PC-3 (cell line): ENCODE data around the gene CENPVL3. TPM values are rescaled to one million over a fixed set of nuclear protein-coding genes. Genes with fewer than 3 reads are reported as not detected.
"Not testable (repeated sequence)": the region's sequence is repeated elsewhere in the genome, so short reads cannot be mapped to it uniquely, and the experiment has no call there.

Experiments used
- ATAC-seq: fragments of 200-7000 bp; cut with Tn5 transposase; 2 replicates; pipeline ENCODE4 v1.9.1; 2020; ENCODE audit warnings: mild to moderate bottlenecking, moderate library complexity
- Bru-seq: library from RNA; stranded (reverse); fragments of 400-500 nt; gene quantifications from one replicate; lab custom pipeline; 2021; lab: Mats Ljungman, UMichigan
- BruChase-seq, 2 experiments: library from RNA; stranded (reverse); fragments of 400-500 nt; gene quantifications; one replicate each; lab custom pipeline; 2021; lab: Mats Ljungman, UMichigan
- BruUV-seq: library from RNA; stranded (reverse); fragments of 400-500 nt; replicated peaks from 2 replicates; lab custom pipeline; 2021; lab: Mats Ljungman, UMichigan
- CTCF ChIA-PET: fragments of 300-600 bp; sonication (Branson Sonifier 250); formaldehyde crosslinking; loops from one replicate; lab custom pipeline; 2022; ENCODE audit warnings: antibody characterized with exemption; lab: Charles Lee
- POLR2A ChIA-PET: fragments of 300-600 bp; sonication (Branson Sonifier 250); formaldehyde crosslinking; loops from one replicate; lab custom pipeline; 2022; ENCODE audit warnings: antibody characterized with exemption; ENCODE audit not compliant: unreplicated experiment; lab: Charles Lee
- DNase-seq: peaks from one replicate; pipeline ENCODE4 v3.0.0-alpha.2; 2015
- H2AFZ ChIP-seq: fragments of 300-600 bp; sonication (generic); 2 replicates; pipeline ENCODE4 v1.6.0; 2016; ENCODE audit warnings: antibody characterized with exemption, low read length
- H3F3A ChIP-seq: fragments of 300-600 bp; sonication (generic); one replicate; pipeline ENCODE4 v1.6.0; 2017; ENCODE audit warnings: antibody characterized with exemption, low read length, control low read depth, mild to moderate bottlenecking; ENCODE audit not compliant: unreplicated experiment
- H3K27ac ChIP-seq: fragments of 300-600 bp; sonication (generic); 2 replicates; pipeline ENCODE4 v1.5.1; 2016; ENCODE audit warnings: mild to moderate bottlenecking, low read length
- H3K27me3 ChIP-seq: fragments of 300-600 bp; sonication (generic); 2 replicates; pipeline ENCODE4 v1.6.1; 2016; ENCODE audit warnings: low read length, mixed read lengths
- H3K36me3 ChIP-seq: fragments of 300-600 bp; sonication (generic); 2 replicates; pipeline ENCODE4 v1.6.1; 2016; ENCODE audit warnings: low read depth, mixed run types, low read length, mixed read lengths
- H3K4me1 ChIP-seq: fragments of 300-600 bp; sonication (generic); 2 replicates; pipeline ENCODE4 v1.5.1; 2016; ENCODE audit warnings: low read length; ENCODE audit not compliant: insufficient read depth
- H3K4me2 ChIP-seq: fragments of 300-600 bp; sonication (generic); 2 replicates; pipeline ENCODE4 v1.6.0; 2016; ENCODE audit warnings: low read length
- H3K4me3 ChIP-seq: fragments of 300-600 bp; sonication (generic); 2 replicates; pipeline ENCODE4 v1.5.1; 2016; ENCODE audit warnings: mild to moderate bottlenecking, low read length, mixed read lengths
- H3K79me2 ChIP-seq: fragments of 300-600 bp; sonication (generic); 2 replicates; pipeline ENCODE4 v1.6.1; 2017; ENCODE audit warnings: low read length, mixed read lengths
- H3K9ac ChIP-seq: fragments of 300-600 bp; sonication (generic); 2 replicates; pipeline ENCODE4 v1.6.0; 2016; ENCODE audit warnings: mild to moderate bottlenecking, low read length
- H3K9me2 ChIP-seq: fragments of 300-600 bp; sonication (generic); replicated peaks from 2 replicates; pipeline ENCODE4 v1.6.1; 2016; ENCODE audit warnings: mixed run types, low read length, mixed read lengths
- H3K9me3 ChIP-seq: fragments of 300-600 bp; sonication (generic); 2 replicates; pipeline ENCODE4 v1.6.1; 2016; ENCODE audit warnings: low read length, mixed read lengths
- H4K20me1 ChIP-seq: fragments of 300-600 bp; sonication (generic); 2 replicates; pipeline ENCODE4 v1.6.1; 2016; ENCODE audit warnings: low read length, mixed read lengths
- CTCF ChIP-seq: fragments of 300-600 bp; sonication (generic); conservative IDR thresholded peaks from 2 replicates; pipeline ENCODE4 v1.5.1; 2017; ENCODE audit warnings: antibody characterized with exemption, low read depth, mild to moderate bottlenecking, low read length
- EZH2 ChIP-seq: fragments of 300-600 bp; sonication (generic); IDR thresholded peaks from one replicate; pipeline ENCODE4 v1.6.1; 2017; ENCODE audit warnings: antibody characterized with exemption, mild to moderate bottlenecking, low read length; ENCODE audit not compliant: unreplicated experiment
- EZH2phosphoT487 ChIP-seq: fragments of 300-600 bp; sonication (generic); IDR thresholded peaks from 2 replicates; pipeline ENCODE4 v1.6.1; 2018; ENCODE audit warnings: mild to moderate bottlenecking, antibody characterized with exemption, low read length, borderline replicate concordance
- intact Hi-C: fragments of 100-400 bp; cut with micrococcal nuclease; formaldehyde crosslinking; loops from 2 replicates; pipeline ENCODE4 v1.9.0; 2023
- long read RNA-seq: library from polyadenylated mRNA; unstranded; transcript quantifications from one replicate; pipeline ENCODE4 v2.0.0, GENCODE V29; 2021; ENCODE audit not compliant: unreplicated experiment
- total RNA-seq: library from RNA; depleted of rRNA; stranded (reverse); fragments of >200 nt; gene quantifications from 2 replicates; pipeline ENCODE4 v1.2.3, GENCODE V29; 2014; rRNA removed

CENPVL3 gene
- not detected in 2 replicates for total RNA-seq
- not detected for Bru-seq, nascent RNA
- BruChase-seq, experiment 1, labeled RNA remaining after a 6-hour chase, result not detected
- not detected for BruChase-seq, experiment 2, labeled RNA remaining after a 2-hour chase
- long read RNA-seq, partial matches to known transcripts, result 0 of 1 reads
- long read RNA-seq, other reads (novel, unspliced or antisense), result 0 of 1 reads

DNA sequence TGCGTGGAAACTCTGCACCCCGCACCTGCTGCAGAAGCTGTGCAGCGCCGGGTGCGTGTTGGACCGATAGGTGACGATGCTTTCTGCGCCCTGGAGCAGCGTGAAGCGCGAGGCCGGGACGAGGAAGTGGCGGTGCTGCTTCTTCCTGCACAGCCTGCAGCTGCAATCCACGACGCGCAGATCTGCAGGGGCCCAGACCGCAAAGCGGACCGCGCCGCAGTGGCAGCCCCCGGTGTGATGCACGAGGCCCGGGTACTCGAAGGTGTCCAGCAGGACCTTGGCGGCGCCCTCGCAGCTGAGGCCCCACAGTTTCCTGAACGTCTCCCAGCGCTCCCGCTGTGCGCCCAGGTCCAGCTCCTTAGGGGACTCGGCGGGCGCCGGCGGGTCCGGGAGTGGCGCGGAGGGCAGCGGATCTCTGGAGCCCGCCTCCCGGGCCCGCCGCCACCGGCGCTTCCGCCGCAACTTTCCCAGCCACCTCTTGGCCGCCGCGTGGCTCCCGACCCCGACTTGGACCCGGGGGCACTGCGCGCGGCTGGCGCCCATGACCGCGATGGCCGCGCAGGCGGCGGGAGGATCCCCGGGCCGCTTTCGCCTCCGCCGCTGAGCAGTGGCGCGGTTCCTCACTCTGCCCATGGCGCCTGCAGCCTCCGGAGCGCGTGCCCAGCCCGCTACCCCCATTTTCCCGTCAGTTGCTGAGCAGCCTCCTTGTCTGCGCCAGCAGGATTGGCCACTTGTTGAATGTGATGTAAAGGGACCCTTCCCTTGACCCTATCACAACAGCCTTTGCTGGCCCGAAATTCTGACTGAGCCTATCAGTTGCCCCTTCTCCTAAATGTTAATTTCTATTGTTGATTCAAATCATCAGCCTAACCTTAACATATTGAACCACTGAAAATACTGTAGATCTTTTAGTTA is at the start of gene CENPVL3:
Gene CENPVL3 (minus strand): TSS at position 672 of the 915 bp plus-strand sequence. CDS start 39 bp downstream, at position 633.
- DNase-seq, H3F3A ChIP-seq, H3K4me1 ChIP-seq, CTCF ChIA-PET, H3K4me3 ChIP-seq, H2AFZ ChIP-seq, BruUV-seq, H3K9me2 ChIP-seq, H4K20me1 ChIP-seq, H3K9me3 ChIP-seq, H3K9ac ChIP-seq, H3K27ac ChIP-seq, H3K36me3 ChIP-seq, intact Hi-C loops, H3K79me2 ChIP-seq, POLR2A ChIA-PET: not testable (repeated sequence)
- peak; percentile 20; the same call in 1 of the 2 replicates for ATAC-seq
- H3K4me2 ChIP-seq, result 0 out of 2 replicates have a peak within 1 kb of the TSS, but pooled peaks have one; percentile 13
- peaks cover 53% of the 10 kb centered on the region for H3K27me3 ChIP-seq

DNA sequence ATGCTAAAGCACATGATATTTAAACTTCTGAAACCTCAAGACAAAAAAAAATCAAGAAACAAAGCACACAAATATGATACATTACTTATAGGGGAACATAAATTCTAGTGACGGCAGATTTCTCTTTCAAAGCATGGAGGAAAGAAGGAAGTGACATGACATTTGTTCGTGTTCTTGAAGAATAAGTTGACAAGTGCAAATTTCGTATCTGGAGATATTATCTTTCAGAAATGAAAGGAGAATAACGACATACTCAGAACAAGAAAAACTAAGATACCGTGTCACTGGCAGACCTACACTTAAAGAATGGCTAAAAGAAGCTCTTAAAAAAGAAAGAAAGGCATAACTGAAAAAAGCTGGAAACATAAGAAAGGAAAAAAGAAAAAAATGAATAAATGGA is 47.3 kb upstream of the CENPVL3 start:
- Histone ChIP-seq H3K4me3 (no peak overlapping the region), H3F3A (no peaks in the 10 kb centered on the region), H3K79me2 (no peaks in the 10 kb centered on the region), H3K27ac (no peak overlapping the region), H3K4me1 (no peaks in the 10 kb centered on the region), H3K9ac (no peak overlapping the region), H3K27me3 (peaks cover 22% of the 10 kb centered on the region; the same call in 1 of the 2 replicates), H2AFZ (no peak overlapping the region), H3K36me3 (no peaks in the 10 kb centered on the region), H3K9me2 (no peaks in the 10 kb centered on the region), H3K9me3 (no peaks in the 10 kb centered on the region), H4K20me1 (no peaks in the 10 kb centered on the region), H3K4me2 (no peak overlapping the region)
- no TSS peak for BruUV-seq
- no peak for ATAC-seq
- no peak for TF ChIP-seq CTCF
- TF ChIP-seq EZH2, result no peak
- TF ChIP-seq EZH2phosphoT487, result no peak
- DNase-seq, result no peak
- intact Hi-C loops, result no loop called here
- ChIA-PET POLR2A (no interaction called here), CTCF (no interaction called here)

DNA sequence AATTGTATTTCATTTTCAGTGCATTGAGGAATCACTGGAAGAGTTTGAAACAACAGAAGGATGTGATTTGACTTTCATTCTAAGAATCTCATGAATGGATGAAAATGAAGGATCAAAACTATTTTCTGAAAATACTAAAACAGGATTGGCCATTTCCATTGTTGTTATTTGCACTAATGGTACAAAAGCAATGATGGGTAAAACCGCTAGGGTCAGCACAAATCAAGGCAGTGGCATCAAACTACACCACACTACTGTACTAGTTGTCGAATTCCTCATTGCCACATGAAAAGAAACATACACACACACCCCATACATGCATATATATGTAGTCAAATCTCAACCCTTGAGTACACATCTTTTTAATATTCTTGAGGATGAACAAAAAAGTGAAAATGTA is 24.7 kb upstream of the CENPVL3 start:
- intact Hi-C loops, result loop anchor here (5.0 kb wide), 1 partner anchor 619 kb away; no protein-coding TSS in a partner anchor
- TF ChIP-seq EZH2phosphoT487 (no peak), EZH2 (no peak), CTCF (no peak)
- Histone ChIP-seq H3K27me3 (no peaks in the 10 kb centered on the region), H3K4me3 (no peak overlapping the region), H2AFZ (no peak overlapping the region), H4K20me1 (no peaks in the 10 kb centered on the region), H3K4me2 (no peak overlapping the region), H3K9me2 (no peaks in the 10 kb centered on the region), H3K4me1 (no peaks in the 10 kb centered on the region), H3K27ac (no peak overlapping the region), H3K79me2 (no peaks in the 10 kb centered on the region), H3F3A (no peaks in the 10 kb centered on the region), H3K9ac (no peak overlapping the region), H3K36me3 (no peaks in the 10 kb centered on the region), H3K9me3 (no peaks in the 10 kb centered on the region)
- CTCF ChIA-PET, result no interaction called here
- DNase-seq (no peak), ATAC-seq (no peak)
- no TSS peak for BruUV-seq
- POLR2A ChIA-PET, result no interaction called here
